ENCODE measurements around the gene PLXNA2.

PLXNA2 gene

GRCh38 chr1:208222376-208223126 lies 21.6 kb downstream of the PLXNA2 start:
- DNase-seq (ENCODE audit: low read depth in 2 of 2): no peak

- DNase-seq (ENCODE audit: low read depth in 2 of 2): no peak
Observed at GRCh38 chr1:208221291-208221622, 22.9 kb downstream of the PLXNA2 start.

GRCh38 chr1:208219659-208220282 lies 24.4 kb downstream of the PLXNA2 start:
- DNase-seq (ENCODE audit: low read depth in 2 of 2): no peak

GRCh38 chr1:208219098-208219658 lies 25.0 kb downstream of the PLXNA2 start:
- no peak for DNase-seq (ENCODE audit: low read depth in 2 of 2)

GRCh38 chr1:208218237-208219097 lies 25.7 kb downstream of the PLXNA2 start:
- no peak for DNase-seq (ENCODE audit: low read depth in 2 of 2)

- no peak for DNase-seq (ENCODE audit: low read depth in 2 of 2)
Observed at GRCh38 chr1:208217781-208218180, 26.4 kb downstream of the PLXNA2 start.

GRCh38 chr1:208216806-208217205 lies 27.4 kb downstream of the PLXNA2 start:
- no peak for DNase-seq (ENCODE audit: low read depth in 2 of 2)

- DNase-seq (ENCODE audit: low read depth in 2 of 2): no peak
Observed at GRCh38 chr1:208216062-208216461, 28.1 kb downstream of the PLXNA2 start.

- DNase-seq (ENCODE audit: low read depth in 2 of 2): no peak
Observed at GRCh38 chr1:208215393-208215792, 28.8 kb downstream of the PLXNA2 start.

- no peak for DNase-seq (ENCODE audit: low read depth in 2 of 2)
Observed at GRCh38 chr1:208213786-208214185, 30.4 kb downstream of the PLXNA2 start.

GRCh38 chr1:208212893-208213292 lies 31.3 kb downstream of the PLXNA2 start:
- DNase-seq (ENCODE audit: low read depth in 2 of 2): no peak

GRCh38 chr1:208211921-208212843 lies 32.0 kb downstream of the PLXNA2 start:
- no peak for DNase-seq (ENCODE audit: low read depth in 2 of 2)

GRCh38 chr1:208209896-208210589 lies 34.1 kb downstream of the PLXNA2 start:
- no peak for DNase-seq (ENCODE audit: low read depth in 2 of 2)

GRCh38 chr1:208209286-208209685 lies 34.9 kb downstream of the PLXNA2 start:
- DNase-seq (ENCODE audit: low read depth in 2 of 2): no peak

- DNase-seq (ENCODE audit: low read depth in 2 of 2): no peak
Observed at GRCh38 chr1:208208132-208208487, 36.1 kb downstream of the PLXNA2 start.

- DNase-seq (ENCODE audit: low read depth in 2 of 2): no peak
Observed at GRCh38 chr1:208207388-208208131, 36.6 kb downstream of the PLXNA2 start.

- no peak for DNase-seq (ENCODE audit: low read depth in 2 of 2)
Observed at GRCh38 chr1:208206092-208206698, 38.0 kb downstream of the PLXNA2 start.

- DNase-seq (ENCODE audit: low read depth in 2 of 2): no peak
Observed at GRCh38 chr1:208205216-208206013, 38.8 kb downstream of the PLXNA2 start.

GRCh38 chr1:208204779-208205178 lies 39.4 kb downstream of the PLXNA2 start:
- no peak for DNase-seq (ENCODE audit: low read depth in 2 of 2)

All from stimulated activated CD4-positive, alpha-beta T cell treated with anti-CD3 and anti-CD28 coated beads, Interleukin-1b, Interleukin-23, amount 100 ng/mL, for 1 hour (primary cell).